Esophagus muscularis mucosa (tissue), 4 donors: ENCODE data around the gene RAI14. TPM values are rescaled to one million over a fixed set of nuclear protein-coding genes. Genes with fewer than 3 reads are reported as not detected.

Source experiments
- DNase-seq: peaks from one replicate; pipeline ENCODE4 v3.0.0-alpha.2; 2017; ENCODE audit errors: extremely low spot score
- H3K27ac ChIP-seq, 4 donors: fragments of 200-600 bp; sonication (generic); replicated peaks in 1 of 4; 1 replicate in 3 of 4; 2 replicates in 1 of 4; pipeline ENCODE4 v1.5.1; 2016 to 2019; ENCODE audit warnings: mild to moderate bottlenecking in 1 of 4
- H3K27me3 ChIP-seq, 4 donors: fragments of 200-600 bp; sonication (generic); one replicate each; pipeline versions ENCODE4 v1.5.1 to v1.6.0; 2016 to 2019
- H3K36me3 ChIP-seq, 4 donors: fragments of 200-600 bp; sonication (generic); one replicate each; pipeline ENCODE4 v1.5.1; 2016 to 2019
- H3K4me1 ChIP-seq, 4 donors: fragments of 200-600 bp; sonication (generic); one replicate each; pipeline ENCODE4 v1.5.1; 2016 to 2019
- H3K4me3 ChIP-seq, 4 donors: fragments of 200-600 bp; sonication (generic); 1 replicate in 2 of 4; 2 replicates in 2 of 4; pipeline ENCODE4 v1.5.1; 2016 to 2019; ENCODE audit warnings: mild to moderate bottlenecking in 4 of 4, moderate library complexity in 1 of 4
- H3K9me3 ChIP-seq, 4 donors: fragments of 200-600 bp; sonication (generic); 1 replicate in 3 of 4; 2 replicates in 1 of 4; pipeline ENCODE4 v1.5.1; 2016 to 2019
- CTCF ChIP-seq, 3 experiments: fragments of 200-600 bp in 2 of 3; fragments of 450-650 bp in 1 of 3; sonication (generic) in 2 of 3; IDR thresholded peaks; one replicate each; pipeline ENCODE4 v1.5.1; 2017 to 2019; ENCODE audit warnings: antibody characterized with exemption in 3 of 3, mild to moderate bottlenecking in 2 of 3, moderate library complexity in 1 of 3
- EP300 ChIP-seq: sonication (generic); formaldehyde crosslinking; IDR thresholded peaks from one replicate; pipeline ENCODE4 v1.6.1; 2017; ENCODE audit warnings: antibody characterized with exemption
- POLR2A ChIP-seq: fragments of 450-650 bp; IDR thresholded peaks from one replicate; pipeline ENCODE4 v1.6.1; 2017; ENCODE audit warnings: antibody characterized with exemption, moderate library complexity, mild to moderate bottlenecking, low read depth
- POLR2AphosphoS5 ChIP-seq, 2 donors: sonication (generic); formaldehyde crosslinking; IDR thresholded peaks; one replicate each; pipeline ENCODE4 v1.6.1; 2017; ENCODE audit warnings: antibody characterized with exemption in 2 of 2
- WGBS: methylation state at CpG from one replicate; pipeline ENCODE4 v1.1.5; 2018; 5-methylcytosine and 5-hydroxymethylcytosine counted together
- intact Hi-C: fragments of 100-400 bp; cut with DNase I; formaldehyde crosslinking; loops from one replicate; pipeline ENCODE4 v1.15.1; 2023
- total RNA-seq, 4 donors: library from RNA; depleted of rRNA; stranded (reverse); fragments of >200 nt; gene quantifications; one replicate each; pipeline versions ENCODE4 v1.1.0 to v1.2.1, GENCODE V29; 2016

RAI14 gene
- total RNA-seq, 4 donors from 2014 or later: 57.3 to 76.4 (median 68.1) TPM

- TF ChIP-seq POLR2AphosphoS5 (IDR thresholded peaks at IDR 0.05) (no peak), POLR2A (no peak), EP300 (no peak), CTCF (IDR thresholded peaks at IDR 0.05) (no peak)
- Histone ChIP-seq H3K36me3 (no peaks in the 10 kb centered on the region), H3K4me3 (no peak overlapping the region), H3K27me3 (no peaks in the 10 kb centered on the region), H3K4me1 (peaks cover 5 to 17% (median 16%) of the 10 kb centered on the region in 4 donors), H3K27ac (no peak overlapping the region), H3K9me3 (no peaks in the 10 kb centered on the region)
- no peak for DNase-seq
- intact Hi-C loops: no loop called here
These were observed 45.6 kb upstream of the RAI14 start for GRCh38 chr5:34610546-34610945.

GRCh38 chr5:34611464-34612415 lies 44.4 kb upstream of the RAI14 start:
- no peaks in the 10 kb centered on the region for H3K27me3 ChIP-seq
- intact Hi-C loops: no loop called here
- 95% methylated on average over 9 of the region's 9 CpGs for WGBS
- TF ChIP-seq POLR2A (no peak), CTCF (IDR thresholded peaks at IDR 0.05) (no peak), POLR2AphosphoS5 (IDR thresholded peaks at IDR 0.05) (no peak), EP300 (no peak)
- no peak for DNase-seq
- H3K4me1 ChIP-seq: peaks cover 5 to 17% (median 16%) of the 10 kb centered on the region in 4 donors
- H3K36me3 ChIP-seq: no peaks in the 10 kb centered on the region
- H3K27ac ChIP-seq: no peak overlapping the region
- no peaks in the 10 kb centered on the region for H3K9me3 ChIP-seq
- H3K4me3 ChIP-seq: no peak overlapping the region

GRCh38 chr5:34616651-34617050 lies 39.5 kb upstream of the RAI14 start:
- WGBS: 96% methylated on average over 1 of the region's 1 CpG
- Histone ChIP-seq H3K4me1 (peaks cover 0 to 12% (median 3%) of the 10 kb centered on the region in 4 donors), H3K27me3 (no peaks in the 10 kb centered on the region), H3K36me3 (no peaks in the 10 kb centered on the region), H3K9me3 (no peaks in the 10 kb centered on the region), H3K4me3 (no peak overlapping the region), H3K27ac (no peak overlapping the region)
- no peak for DNase-seq
- TF ChIP-seq CTCF (IDR thresholded peaks at IDR 0.05): no peak
- no peak for TF ChIP-seq EP300
- TF ChIP-seq POLR2A: no peak
- no peak for TF ChIP-seq POLR2AphosphoS5 (IDR thresholded peaks at IDR 0.05)
- intact Hi-C loops: no loop called here

GRCh38 chr5:34618371-34619065 lies 37.6 kb upstream of the RAI14 start:
- TF ChIP-seq POLR2AphosphoS5 (IDR thresholded peaks at IDR 0.05) (no peak), POLR2A (no peak)
- Histone ChIP-seq H3K27me3 (no peaks in the 10 kb centered on the region), H3K27ac (no peak overlapping the region), H3K9me3 (no peaks in the 10 kb centered on the region), H3K4me3 (no peak overlapping the region), H3K36me3 (no peaks in the 10 kb centered on the region), H3K4me1 (peaks cover 0 to 19% (median 10%) of the 10 kb centered on the region in 4 donors)
- intact Hi-C loops: no loop called here
- WGBS: 59% methylated on average over 4 of the region's 4 CpGs
- DNase-seq: no peak

GRCh38 chr5:34620185-34620584 lies 35.9 kb upstream of the RAI14 start:
- intact Hi-C loops: no loop called here
- peaks cover 0 to 19% (median 10%) of the 10 kb centered on the region in 4 donors for H3K4me1 ChIP-seq
- H3K27me3 ChIP-seq: no peaks in the 10 kb centered on the region
- H3K36me3 ChIP-seq: no peaks in the 10 kb centered on the region
- no peak overlapping the region for H3K4me3 ChIP-seq
- H3K27ac ChIP-seq: peak overlapping the region in 1 of 4 donors; percentile 48
- WGBS: 83% methylated on average over 5 of the region's 5 CpGs
- no peaks in the 10 kb centered on the region for H3K9me3 ChIP-seq
- no peak for DNase-seq
- peak in 1 of 2 donors; percentile 36 for TF ChIP-seq POLR2AphosphoS5 (IDR thresholded peaks at IDR 0.05)
- TF ChIP-seq CTCF (IDR thresholded peaks at IDR 0.05): no peak
